CD4-positive, alpha-beta T cell treated with Interleukin-6 for 4 hours (primary cell): ENCODE measurements around the gene MEF2C.

Experiments
- DNase-seq: peaks from one replicate; pipeline ENCODE4 v3.0.0-alpha.2; 2020; ENCODE audit warnings: mixed read lengths

MEF2C gene

GRCh38 chr5:88708021-88708420, 175.0 kb downstream of the MEF2C start:
- DNase-seq, result no peak

- no peak for DNase-seq
Measured at GRCh38 chr5:88707216-88707965, 175.6 kb downstream of the MEF2C start.

DNA sequence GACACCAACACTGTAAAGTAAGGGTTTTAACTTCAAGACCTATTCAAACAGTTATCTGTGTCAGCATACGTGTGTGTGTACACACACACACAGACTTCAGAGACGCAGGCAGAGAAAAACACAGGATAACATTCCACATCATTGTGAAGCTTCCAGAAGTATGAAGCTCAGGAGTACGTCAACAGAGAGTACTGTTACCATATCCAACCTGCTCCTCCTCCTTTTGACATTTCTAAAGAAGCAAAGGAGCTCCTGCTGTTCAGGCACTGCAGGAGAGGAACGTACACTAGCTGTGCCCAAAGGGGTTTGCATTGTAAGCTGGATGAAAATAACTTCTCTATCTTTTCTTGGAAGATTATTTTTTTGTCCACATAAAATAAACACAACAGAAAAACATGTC, 180.7 kb downstream of the MEF2C start:
- DNase-seq, result no peak

- no peak for DNase-seq
Measured at GRCh38 chr5:88700121-88700520, 182.9 kb downstream of the MEF2C start.

GRCh38 chr5:88698290-88698689, 184.7 kb downstream of the MEF2C start:
- DNase-seq, result no peak

- DNase-seq, result no peak
Measured at GRCh38 chr5:88696466-88696865, 186.5 kb downstream of the MEF2C start.

- DNase-seq, result no peak
Measured at GRCh38 chr5:88695931-88696330, 187.1 kb downstream of the MEF2C start.

DNA sequence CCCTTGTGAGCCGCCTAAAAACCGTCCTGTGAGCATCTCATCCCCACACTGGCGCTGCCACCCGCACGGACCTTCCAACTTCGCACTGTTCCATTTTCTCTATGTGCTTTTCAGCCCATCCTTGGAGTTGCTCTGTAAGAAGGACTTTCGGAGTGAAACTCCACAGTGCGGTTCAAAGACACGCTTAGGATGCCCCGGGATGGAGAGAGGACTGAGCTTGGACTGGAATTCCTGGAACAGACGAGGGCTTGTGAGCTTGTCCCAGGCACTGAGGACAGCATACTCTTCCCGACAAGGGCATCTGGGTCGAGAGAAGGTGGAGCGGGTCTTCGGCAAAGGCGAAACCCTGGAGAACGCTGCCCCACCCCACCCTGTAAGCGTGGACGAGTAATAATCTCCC, 187.8 kb downstream of the MEF2C start:
- DNase-seq, result no peak

DNA sequence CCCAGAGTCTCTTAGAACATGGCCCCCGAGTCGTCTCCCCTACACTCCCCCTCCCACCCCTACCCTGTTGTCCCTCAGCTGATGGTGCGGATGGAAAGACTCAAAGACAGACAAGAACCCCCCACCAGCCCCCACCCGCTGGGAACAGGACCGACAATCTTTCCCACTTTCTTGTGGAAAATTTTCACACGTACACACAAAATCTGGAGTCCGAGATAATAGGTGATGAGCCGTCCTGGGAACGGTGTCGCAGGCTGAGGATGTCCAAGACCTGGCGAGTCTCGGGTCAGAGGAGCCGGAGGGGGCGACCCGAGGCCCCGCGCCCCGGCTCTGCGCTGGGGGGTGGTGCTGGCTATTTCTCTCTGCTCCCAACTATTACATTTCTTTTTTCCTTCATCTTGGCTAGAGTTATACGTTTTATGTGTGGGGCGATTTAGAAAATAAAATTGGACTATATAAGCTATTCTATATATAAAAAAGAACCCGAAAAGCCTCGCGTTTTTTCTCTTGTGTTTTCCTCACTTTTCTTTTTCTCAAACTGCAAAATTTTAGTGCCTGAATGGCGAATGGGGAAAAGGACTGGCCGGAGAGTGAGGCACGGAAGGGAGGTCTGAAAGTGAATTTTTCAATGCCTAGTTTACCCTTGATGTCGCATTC, 188.8 kb downstream of the MEF2C start:
- DNase-seq, result no peak

- DNase-seq, result no peak
Measured at GRCh38 chr5:88693071-88693932, 189.7 kb downstream of the MEF2C start.

DNA sequence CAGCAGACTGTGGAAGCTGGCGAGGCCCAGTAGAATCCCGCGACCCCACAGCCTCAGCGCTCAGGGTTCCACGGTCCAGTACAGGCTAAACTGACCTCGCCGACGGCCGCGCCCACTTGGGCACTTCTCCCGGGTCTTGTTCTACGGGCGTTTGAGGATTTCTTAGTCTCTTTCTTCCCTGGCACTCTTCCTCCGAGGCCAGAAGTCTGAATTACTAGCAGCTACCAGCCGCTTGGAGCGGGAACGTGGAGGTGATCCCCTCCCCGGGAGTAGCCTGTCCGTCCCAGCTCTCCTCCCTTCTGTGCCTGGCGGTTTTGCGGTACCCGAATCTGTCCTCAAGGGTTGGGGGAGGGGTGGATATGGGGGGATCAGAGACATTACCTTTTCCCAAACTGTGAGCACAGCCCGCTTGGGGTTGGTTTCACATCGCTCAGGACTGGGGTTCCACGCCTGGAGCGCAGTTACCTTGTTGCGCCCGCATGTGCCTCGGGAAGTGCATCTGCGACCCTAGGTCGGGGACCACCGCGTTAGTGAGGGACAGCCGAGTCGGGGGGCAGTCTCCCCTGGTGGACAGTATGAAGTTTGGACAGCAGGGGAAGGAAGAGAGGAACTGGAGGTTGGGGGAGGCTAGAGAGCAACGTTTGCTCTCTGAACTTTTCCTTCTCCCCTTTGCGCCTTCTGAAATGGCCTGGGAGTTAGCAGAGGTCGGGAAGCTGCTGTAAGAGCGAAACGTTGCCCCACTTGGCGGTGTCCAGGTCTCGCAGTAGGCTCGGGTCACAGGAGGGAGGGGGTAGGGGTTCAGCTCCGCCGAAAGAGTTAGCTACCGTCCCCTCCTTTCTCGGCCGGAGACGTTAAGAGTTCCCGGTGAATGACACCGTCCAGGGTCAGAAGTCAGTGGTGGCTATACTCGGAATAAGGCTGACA, 190.8 kb downstream of the MEF2C start:
- no peak for DNase-seq

DNA sequence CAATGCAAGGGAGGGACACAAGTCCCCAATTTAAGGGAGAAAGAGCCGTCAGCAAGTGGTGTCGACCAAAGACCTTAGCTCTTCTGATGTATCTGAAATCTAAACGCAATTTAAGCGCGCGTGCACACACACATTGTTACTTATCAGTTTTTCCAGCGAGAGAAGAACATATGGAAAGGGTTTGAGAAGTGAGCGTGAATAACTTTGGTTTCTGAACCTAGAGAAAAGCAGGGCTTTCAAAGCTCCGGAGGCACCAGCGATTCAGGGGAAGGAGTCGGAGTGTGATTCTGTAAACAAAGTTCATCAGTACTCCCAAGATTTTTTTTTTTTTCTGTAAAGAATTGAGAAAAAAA, 191.8 kb downstream of the MEF2C start:
- no peak for DNase-seq

- peak; percentile 60 for DNase-seq
Measured at GRCh38 chr5:88690409-88691229, 192.4 kb downstream of the MEF2C start.

GRCh38 chr5:88689668-88690408, 193.1 kb downstream of the MEF2C start:
- no peak for DNase-seq

- DNase-seq, result no peak
Measured at GRCh38 chr5:88688984-88689667, 193.9 kb downstream of the MEF2C start.

- DNase-seq, result no peak
Measured at GRCh38 chr5:88688156-88688983, 194.6 kb downstream of the MEF2C start.

DNA sequence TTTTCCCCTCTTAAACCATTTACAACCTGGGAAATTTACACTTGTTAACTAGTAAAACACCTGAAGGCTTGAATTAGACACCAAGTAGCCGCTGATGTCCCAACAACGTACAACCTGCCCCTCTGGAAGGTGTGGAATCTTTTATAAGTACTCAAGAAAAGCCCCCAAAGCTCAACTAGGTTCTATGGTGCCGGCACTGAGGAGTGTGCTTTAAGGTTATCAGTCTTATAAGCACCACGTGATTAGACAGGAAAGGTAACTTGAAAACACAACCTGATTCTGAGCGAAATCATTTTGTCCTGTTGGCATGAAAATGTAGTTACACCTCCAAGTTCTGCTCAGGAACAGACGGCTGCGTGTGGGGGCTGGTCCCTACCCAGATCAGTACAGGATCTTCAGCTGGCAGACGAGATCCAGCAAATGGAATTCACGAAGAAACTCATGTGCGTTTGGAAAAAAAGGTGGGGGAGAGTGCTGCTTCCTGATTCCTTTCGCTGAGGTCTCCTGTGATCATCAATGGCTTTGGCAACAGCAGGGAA, 195.5 kb downstream of the MEF2C start:
- no peak for DNase-seq

DNA sequence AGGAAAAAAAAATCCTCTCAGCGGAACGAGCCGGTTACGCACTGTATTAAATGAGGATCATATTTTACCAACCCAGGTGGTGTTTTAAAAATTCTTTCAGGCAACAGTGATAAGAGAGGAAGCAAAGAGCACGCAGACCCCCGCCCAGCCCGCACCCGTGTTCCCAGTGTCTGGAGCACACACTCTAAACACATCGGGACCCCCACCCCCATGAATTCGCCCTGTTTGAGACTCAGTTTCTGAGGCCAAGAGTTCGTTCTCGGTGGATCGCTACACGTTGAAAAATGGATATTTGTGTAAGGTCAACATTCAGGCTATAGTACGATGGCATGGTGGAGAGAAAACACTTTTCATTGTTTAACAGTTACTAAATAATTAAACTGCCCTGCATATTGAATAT, 196.3 kb downstream of the MEF2C start:
- no peak for DNase-seq
